ENCODE measurements around the gene WASF2. TPM values are rescaled to one million over a fixed set of nuclear protein-coding genes. Genes with fewer than 3 reads are reported as not detected.

Gene WASF2
- total and polyA plus RNA-seq, 2 of the 13 experiments (the other 11 are each of a cell fraction or from before 2014, with no cell fraction given) = 10.4 to 27.7 TPM

DNA sequence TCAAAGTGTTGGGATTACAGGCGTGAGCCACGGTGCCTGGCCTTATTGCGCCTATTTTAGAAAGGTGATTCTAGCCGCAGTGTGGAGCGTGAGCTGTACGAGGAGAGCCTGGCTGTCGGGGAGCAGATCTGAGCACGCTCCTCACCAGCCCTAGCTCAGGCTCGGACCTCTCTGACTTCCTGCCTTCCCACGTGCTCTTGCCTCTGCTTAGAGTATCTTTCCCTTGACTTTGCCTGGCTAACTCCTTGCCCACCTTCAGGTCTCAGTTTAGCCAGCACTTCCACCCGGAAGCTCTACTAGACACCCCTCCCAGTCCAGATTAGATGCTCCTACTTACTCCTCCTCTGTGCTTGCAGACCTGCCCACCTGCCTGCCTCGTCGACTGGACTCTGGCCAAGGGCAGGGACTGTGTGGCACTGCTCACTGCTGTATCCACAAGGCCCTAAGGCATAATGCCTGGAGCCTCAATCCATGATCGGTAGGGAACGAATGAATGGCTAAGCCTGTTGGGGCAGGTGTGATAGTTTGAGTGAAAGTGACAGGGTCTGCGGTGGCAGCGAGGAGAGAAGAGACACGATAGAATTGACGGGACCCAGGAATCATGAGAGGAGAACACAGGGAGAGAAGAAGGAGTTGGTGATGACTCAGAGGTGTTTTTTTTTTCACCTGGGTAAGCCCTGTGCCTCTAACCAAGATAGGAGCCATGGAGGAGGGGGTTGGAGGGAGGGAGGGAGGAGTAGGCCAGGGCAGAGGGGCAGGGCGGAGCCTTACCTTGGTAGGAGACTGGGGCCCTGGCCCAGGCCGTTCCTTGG, 28.1 kb upstream of the WASF2 start (continued):
- TF ChIP-seq HMGXB4 (CRISPR knock-in tag; IDR thresholded peaks at IDR 0.05; ENCODE audit: borderline replicate concordance in 1 of 2, low read depth in 1 of 2) (peak in 1 of 2 experiments; percentile 37; a peak in 1 of 4 replicates), HNF4A (CRISPR knock-in tag; IDR thresholded peaks at IDR 0.05) (peak; percentile 57; the same call in 1 of the 2 replicates), FOXC1 (CRISPR knock-in tag; IDR thresholded peaks at IDR 0.05; ENCODE audit: borderline replicate concordance) (peak; percentile 56; the same call in 1 of the 2 replicates), TFDP1 (CRISPR knock-in tag; IDR thresholded peaks at IDR 0.05; ENCODE audit: borderline replicate concordance) (peak; percentile 62; the same call in 1 of the 2 replicates), AHDC1 (CRISPR knock-in tag; IDR thresholded peaks at IDR 0.05; ENCODE audit: borderline replicate concordance) (no peak), CREM (IDR thresholded peaks at IDR 0.05) (no peak), CREM (CRISPR knock-in tag; IDR thresholded peaks at IDR 0.05) (no peak), ZNF292 (CRISPR knock-in tag; IDR thresholded peaks at IDR 0.05; ENCODE audit: borderline replicate concordance, low read depth) (peak; percentile 63; the same call in 1 of the 2 replicates), TRIM24 (CRISPR knock-in tag; IDR thresholded peaks at IDR 0.05) (no peak)
- TF ChIP-seq, protein P1, sequence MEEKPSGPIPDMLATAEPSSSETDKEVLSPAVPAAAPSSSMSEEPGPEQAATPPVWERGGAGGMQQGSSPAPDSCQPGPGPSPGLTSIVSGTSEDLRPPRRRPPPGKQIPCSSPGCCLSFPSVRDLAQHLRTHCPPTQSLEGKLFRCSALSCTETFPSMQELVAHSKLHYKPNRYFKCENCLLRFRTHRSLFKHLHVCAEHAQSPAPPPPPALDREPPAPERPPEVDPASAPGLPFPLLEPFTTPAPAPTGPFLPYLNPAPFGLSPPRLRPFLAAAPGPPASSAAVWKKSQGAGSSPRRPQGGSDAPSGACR (CRISPR knock-in tag; IDR thresholded peaks at IDR 0.05) = 0 out of 2 replicates have a peak, but pooled peaks have one; percentile 37
